HG03521 (cell line): ENCODE measurements around the gene ITPR1.
"Not testable (repeated sequence)": the region's sequence is repeated elsewhere in the genome, so short reads cannot be mapped to it uniquely, and the experiment has no call there.

Experiments
- ATAC-seq: cut with Tn5 transposase; IDR thresholded peaks from one replicate; pipeline ENCODE4 v1.9.1; 2021; ENCODE audit warnings: mild to moderate bottlenecking, moderate library complexity; ENCODE audit not compliant: unreplicated experiment

ITPR1 gene

GRCh38 chr3:4752201-4753072, 259.3 kb downstream of the ITPR1 start:
- no peak for ATAC-seq

GRCh38 chr3:4753073-4753691, 260.0 kb downstream of the ITPR1 start:
- no peak for ATAC-seq

DNA sequence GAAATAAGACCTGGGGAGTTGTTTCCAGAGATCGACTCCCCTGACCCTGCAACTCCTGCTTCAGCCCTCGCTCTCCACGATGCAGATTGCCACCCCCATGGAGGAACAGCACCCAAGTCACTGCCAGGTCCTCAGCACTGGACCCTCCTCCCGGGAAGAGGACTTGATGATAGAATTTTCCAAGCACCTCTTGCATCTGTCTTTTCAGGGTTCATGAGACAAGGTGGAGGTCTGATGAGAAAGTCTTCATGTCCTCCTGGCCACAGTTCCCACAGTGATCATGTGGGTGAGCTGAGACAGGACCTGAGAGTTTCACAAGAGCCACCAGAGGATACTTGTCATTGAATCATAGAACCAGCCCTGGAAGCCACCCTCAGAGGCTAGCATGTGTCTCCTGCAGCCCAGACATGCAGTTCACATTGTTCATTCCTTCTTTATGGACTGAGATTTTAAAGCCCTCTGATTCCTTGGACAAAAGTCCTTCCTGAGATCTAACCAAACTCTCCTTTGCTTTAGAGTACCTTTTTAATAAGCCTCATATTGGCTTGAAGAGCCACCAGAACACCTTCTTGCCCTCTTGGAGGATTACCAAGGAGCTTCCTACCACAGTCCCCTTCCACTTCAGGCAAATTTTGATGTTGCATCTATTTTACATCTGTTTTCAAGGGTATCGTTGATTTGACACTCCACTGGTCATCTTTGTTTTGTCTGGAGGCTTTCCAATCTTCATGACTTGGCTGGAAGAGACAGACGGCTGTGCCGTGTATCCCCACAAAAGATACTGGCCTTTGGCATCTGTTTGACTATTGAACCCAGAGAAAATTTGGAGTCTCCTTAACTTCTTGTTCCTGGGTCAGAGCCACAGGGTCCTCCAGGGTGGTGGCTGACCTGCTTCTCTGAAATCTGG, 261.3 kb downstream of the ITPR1 start:
- ATAC-seq, result peak; percentile 67

- ATAC-seq, result no peak
Observed at GRCh38 chr3:4755566-4755965, 262.4 kb downstream of the ITPR1 start.

DNA sequence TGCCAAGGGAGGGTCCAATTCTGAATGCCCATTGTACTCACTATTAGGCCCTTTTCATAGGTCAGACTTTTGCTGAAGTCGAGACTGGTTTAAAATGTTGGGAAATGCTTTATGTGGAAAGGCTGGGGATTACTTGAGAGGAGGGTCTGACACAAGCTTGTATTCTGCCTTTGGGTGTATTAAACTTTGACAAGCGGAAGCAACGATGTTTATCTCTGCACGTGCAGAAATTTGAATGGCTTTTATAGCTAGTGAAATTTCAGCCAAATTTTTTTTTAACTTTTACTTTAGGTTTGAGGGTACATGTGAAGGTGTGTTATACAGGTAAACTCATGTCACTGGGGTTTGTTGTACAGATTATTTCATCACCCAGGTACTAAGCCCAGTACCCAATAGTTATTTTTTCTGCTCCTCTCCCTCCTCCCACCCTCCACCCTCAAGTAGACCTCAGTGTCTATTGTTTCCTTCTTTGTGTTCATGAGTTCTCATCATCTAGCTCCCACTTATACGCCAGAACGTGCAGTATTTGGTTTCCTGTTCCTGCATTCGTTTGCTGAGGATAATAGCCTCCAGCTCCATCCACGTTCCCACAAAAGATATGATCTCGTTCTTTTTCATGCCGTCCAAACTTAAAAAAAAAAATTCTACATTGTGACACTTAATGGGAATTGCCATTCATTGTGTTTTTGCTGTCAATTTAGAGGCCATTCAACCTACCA, 263.1 kb downstream of the ITPR1 start:
- no peak for ATAC-seq

- no peak for ATAC-seq
Observed at GRCh38 chr3:4756855-4757574, 263.9 kb downstream of the ITPR1 start.

DNA sequence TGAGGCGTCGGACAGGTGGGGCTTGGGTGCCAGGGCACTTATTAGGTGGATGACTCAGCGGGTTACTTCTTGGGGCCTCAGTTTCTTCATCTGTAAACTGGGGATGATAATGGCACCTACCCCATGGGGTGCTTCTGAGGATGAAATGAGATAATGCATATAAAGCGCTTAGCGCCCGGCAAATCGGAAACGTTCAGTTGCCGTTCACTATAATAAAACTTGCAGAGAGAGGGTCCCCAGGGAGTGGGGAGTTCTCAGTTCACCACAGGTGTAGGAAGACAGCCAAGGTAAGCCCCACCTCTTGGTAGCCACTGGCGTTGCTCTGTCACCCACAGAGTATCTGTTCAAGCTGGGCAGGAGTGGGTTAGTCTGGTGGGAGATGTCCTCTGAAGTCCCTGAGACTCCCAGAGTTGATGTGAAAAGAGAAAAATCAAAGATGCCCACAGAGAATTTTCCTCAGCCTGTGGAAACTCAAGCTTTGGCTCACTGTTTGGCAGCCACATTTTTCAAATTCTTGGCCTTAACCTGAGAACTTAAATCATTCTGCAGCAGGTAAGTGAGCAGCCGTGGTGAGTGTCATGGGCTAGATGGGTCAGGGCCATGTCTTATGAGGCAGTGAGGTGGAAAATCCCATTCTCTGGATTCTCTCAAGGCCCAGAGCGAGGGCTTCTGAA, 264.6 kb downstream of the ITPR1 start:
- no peak for ATAC-seq

- ATAC-seq, result no peak
Observed at GRCh38 chr3:4758249-4758860, 265.2 kb downstream of the ITPR1 start.

- no peak for ATAC-seq
Observed at GRCh38 chr3:4758957-4759656, 266.0 kb downstream of the ITPR1 start.

- no peak for ATAC-seq
Observed at GRCh38 chr3:4759689-4760312, 266.7 kb downstream of the ITPR1 start.

DNA sequence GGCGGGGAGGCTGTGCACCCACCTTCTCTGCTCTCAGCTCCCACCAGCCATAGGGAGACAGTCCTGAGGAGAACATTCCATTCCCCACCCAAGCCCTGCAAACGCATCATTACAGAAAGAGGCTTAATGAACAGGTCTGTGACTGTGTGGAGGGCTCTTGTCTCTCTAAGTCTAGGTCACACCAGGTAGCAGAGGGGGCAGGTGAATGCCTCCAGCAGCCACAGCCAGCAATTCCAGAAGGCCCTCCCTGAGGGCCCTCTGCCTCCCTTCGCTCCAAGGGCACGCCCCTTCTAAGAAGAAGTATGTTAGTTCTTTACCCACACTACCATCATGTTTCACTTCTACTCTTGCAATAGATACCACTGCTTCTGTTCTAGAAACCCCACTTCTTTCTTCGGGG, 268.6 kb downstream of the ITPR1 start:
- ATAC-seq, result no peak

GRCh38 chr3:4762481-4763230, 269.5 kb downstream of the ITPR1 start:
- not testable (repeated sequence) for ATAC-seq

- no peak for ATAC-seq
Observed at GRCh38 chr3:4763604-4764247, 270.6 kb downstream of the ITPR1 start.

DNA sequence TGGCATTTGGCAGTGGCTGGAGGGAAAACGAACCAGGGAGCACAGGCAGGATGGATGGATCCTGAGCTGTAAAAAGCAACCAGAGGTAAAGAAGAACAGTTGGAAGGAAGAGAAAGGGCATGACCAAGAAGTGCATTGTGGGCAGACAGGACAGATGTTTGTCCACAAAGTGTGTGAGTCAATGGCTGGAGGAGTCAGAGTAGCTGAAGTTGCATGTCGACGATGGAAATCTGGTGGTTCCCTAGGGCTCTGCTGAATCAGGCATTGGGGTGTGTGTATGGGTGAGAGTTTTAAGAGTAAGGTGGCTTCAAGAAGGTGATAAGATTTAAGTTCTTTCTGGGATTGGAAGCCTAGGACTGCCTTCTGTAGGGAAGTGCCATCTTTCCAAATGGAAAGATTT, 272.1 kb downstream of the ITPR1 start:
- ATAC-seq, result no peak

DNA sequence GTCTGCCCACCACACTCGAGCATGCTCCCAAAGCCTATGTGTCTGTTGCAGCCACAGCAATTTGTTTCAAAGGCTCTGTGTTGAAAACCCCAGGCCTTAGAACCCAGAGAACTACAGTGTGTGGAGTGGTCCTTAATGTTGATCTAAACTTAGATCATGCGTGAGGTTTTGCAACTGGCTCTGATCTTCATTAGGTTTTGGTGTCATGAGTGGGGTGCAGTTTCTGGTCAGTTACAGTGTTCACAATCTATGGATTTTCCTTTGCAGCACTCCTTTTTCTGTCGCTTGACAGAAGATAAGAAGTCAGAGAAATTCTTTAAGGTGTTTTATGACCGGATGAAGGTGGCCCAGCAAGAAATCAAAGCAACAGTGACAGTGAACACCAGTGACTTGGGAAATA, 273.1 kb downstream of the ITPR1 start:
- no peak for ATAC-seq

GRCh38 chr3:4766716-4767499, 273.8 kb downstream of the ITPR1 start:
- ATAC-seq, result no peak
